DND-41 (cell line): ENCODE results near the gene AIPL1.

Experiments
- ATAC-seq: fragments of 200-7000 bp; cut with Tn5 transposase; 3 replicates; pipeline ENCODE4 v1.9.1; 2021; ENCODE audit warnings: low read depth; ENCODE audit not compliant: insufficient read depth
- DNase-seq: peaks from one replicate; pipeline ENCODE4 v3.0.0-alpha.2; 2020
- H2AFZ ChIP-seq: 2 replicates; pipeline ENCODE4 v1.6.0; 2012; ENCODE audit warnings: low read depth, low read length
- H3K27ac ChIP-seq: 2 replicates; pipeline ENCODE4 v1.5.1; 2012; ENCODE audit warnings: low read length, inconsistent platforms
- H3K27me3 ChIP-seq: fragments of 200-600 bp; sonication (generic); 2 replicates; pipeline ENCODE4 v1.6.0; 2012; ENCODE audit warnings: low read length, mild to moderate bottlenecking, inconsistent platforms; ENCODE audit not compliant: insufficient read depth, poor library complexity
- H3K36me3 ChIP-seq: 2 replicates; pipeline ENCODE4 v1.5.1; 2012; ENCODE audit warnings: low read length, inconsistent platforms; ENCODE audit not compliant: insufficient read depth
- H3K4me1 ChIP-seq: 2 replicates; pipeline ENCODE4 v1.5.1; 2012; ENCODE audit warnings: mild to moderate bottlenecking, low read length; ENCODE audit not compliant: insufficient read depth
- H3K4me2 ChIP-seq: 2 replicates; pipeline ENCODE4 v1.6.0; 2012; ENCODE audit warnings: mild to moderate bottlenecking, moderate library complexity, low read length, inconsistent platforms; ENCODE audit not compliant: insufficient read depth
- H3K4me3 ChIP-seq, 2 experiments: fragments of 200-600 bp in 1 of 2; shearing (Covaris generic) in 1 of 2; 2 replicates each; pipeline ENCODE4 v1.5.1; 2012 to 2016; ENCODE audit warnings: inconsistent platforms in 2 of 2, low read length in 2 of 2, mild to moderate bottlenecking in 2 of 2, low read depth in 1 of 2, moderate library complexity in 1 of 2
- H3K79me2 ChIP-seq: 2 replicates; pipeline ENCODE4 v1.6.0; 2012; ENCODE audit warnings: low read length, inconsistent platforms; ENCODE audit not compliant: insufficient read depth
- H3K9ac ChIP-seq: 2 replicates; pipeline ENCODE4 v1.6.0; 2012; ENCODE audit warnings: low read depth, mild to moderate bottlenecking, inconsistent platforms, low read length, moderate library complexity
- H3K9me3 ChIP-seq: 2 replicates; pipeline ENCODE4 v1.5.1; 2012; ENCODE audit warnings: low read length, moderate library complexity, mild to moderate bottlenecking, inconsistent platforms; ENCODE audit not compliant: insufficient read depth, severe bottlenecking
- H4K20me1 ChIP-seq: 2 replicates; pipeline ENCODE4 v1.6.0; 2012; ENCODE audit warnings: low read length; ENCODE audit not compliant: insufficient read depth
- CTCF ChIP-seq: IDR thresholded peaks from 2 replicates; pipeline ENCODE4 v1.5.1; 2012; ENCODE audit warnings: borderline replicate concordance, low read length, moderate library complexity, mild to moderate bottlenecking; ENCODE audit not compliant: poor library complexity, severe bottlenecking; ENCODE audit errors: extremely low read depth
- EZH2 ChIP-seq: IDR thresholded peaks from 3 replicates; pipeline ENCODE4 v1.6.1; 2012; ENCODE audit warnings: borderline replicate concordance, low read depth, mild to moderate bottlenecking, moderate library complexity, low read length, inconsistent platforms; ENCODE audit not compliant: severe bottlenecking

AIPL1 gene

GRCh38 chr17:6465206-6466003, 30.5 kb upstream of the AIPL1 start:
- H3K4me1 ChIP-seq = no peaks in the 10 kb centered on the region
- H3K9ac ChIP-seq = no peak overlapping the region
- H3K4me2 ChIP-seq = no peak overlapping the region
- no peak for DNase-seq
- H3K9me3 ChIP-seq = no peaks in the 10 kb centered on the region
- no peaks in the 10 kb centered on the region for H3K79me2 ChIP-seq
- ATAC-seq = no peak
- TF ChIP-seq EZH2 (no peak), CTCF (no peak)
- no peak overlapping the region for H3K4me3 ChIP-seq
- H3K27ac ChIP-seq = no peak overlapping the region
- H3K27me3 ChIP-seq = peaks cover 5% of the 10 kb centered on the region
- H3K36me3 ChIP-seq = no peaks in the 10 kb centered on the region
- no peak overlapping the region for H2AFZ ChIP-seq
- no peaks in the 10 kb centered on the region for H4K20me1 ChIP-seq

GRCh38 chr17:6464446-6465041, 29.6 kb upstream of the AIPL1 start:
- Histone ChIP-seq H3K9me3 (no peaks in the 10 kb centered on the region), H3K79me2 (no peaks in the 10 kb centered on the region), H3K27me3 (peaks cover 5% of the 10 kb centered on the region), H2AFZ (no peak overlapping the region), H3K4me2 (no peak overlapping the region), H3K4me3 (no peak overlapping the region), H3K4me1 (no peaks in the 10 kb centered on the region), H3K27ac (no peak overlapping the region), H3K36me3 (no peaks in the 10 kb centered on the region), H4K20me1 (no peaks in the 10 kb centered on the region), H3K9ac (no peak overlapping the region)
- ATAC-seq (no peak), DNase-seq (no peak)
- TF ChIP-seq CTCF (no peak), EZH2 (no peak)

- no peak for TF ChIP-seq CTCF
- no peak for TF ChIP-seq EZH2
These were observed 28.9 kb upstream of the AIPL1 start for GRCh38 chr17:6463616-6464445.

More at GRCh38 chr17:6463616-6464445, 28.9 kb upstream of the AIPL1 start:
- no peak for DNase-seq
- Histone ChIP-seq H4K20me1 (no peaks in the 10 kb centered on the region), H3K27me3 (peaks cover 5% of the 10 kb centered on the region), H3K4me3 (no peak overlapping the region), H3K4me2 (no peak overlapping the region), H3K36me3 (no peaks in the 10 kb centered on the region), H3K9me3 (no peaks in the 10 kb centered on the region), H3K4me1 (no peaks in the 10 kb centered on the region), H2AFZ (no peak overlapping the region), H3K79me2 (no peaks in the 10 kb centered on the region), H3K27ac (no peak overlapping the region), H3K9ac (no peak overlapping the region)
- no peak for ATAC-seq
